Gastrocnemius medialis (tissue), 4 donors: ENCODE measurements around the gene HLA-C. TPM values are rescaled to one million over a fixed set of nuclear protein-coding genes. Genes with fewer than 3 reads are reported as not detected.

Source experiments
- ATAC-seq, 2 donors: fragments of 150-250 bp; one replicate each; pipeline ENCODE4 v1.9.1; 2016
- DNase-seq, 2 donors: peaks; one replicate each; pipeline ENCODE4 v3.0.0-alpha.2; 2019
- H3K27ac ChIP-seq, 4 donors: fragments of 200-600 bp; sonication (generic); 1 replicate in 1 of 4; 2 replicates in 3 of 4; pipeline ENCODE4 v1.5.1; 2016 to 2018; ENCODE audit warnings: mild to moderate bottlenecking in 2 of 4, moderate library complexity in 1 of 4
- H3K27me3 ChIP-seq, 3 donors: fragments of 200-600 bp; sonication (generic) in 2 of 3; 1 replicate in 1 of 3; 2 replicates in 2 of 3; pipeline versions ENCODE4 v1.5.1 to v1.6.0; 2016 to 2019; ENCODE audit warnings: mild to moderate bottlenecking in 1 of 3, moderate library complexity in 1 of 3
- H3K36me3 ChIP-seq, 2 donors: fragments of 200-600 bp; sonication (generic) in 1 of 2; one replicate each; pipeline ENCODE4 v1.5.1; 2017 to 2018
- H3K4me1 ChIP-seq, 2 donors: fragments of 200-600 bp; sonication (generic) in 1 of 2; one replicate each; pipeline ENCODE4 v1.5.1; 2016 to 2017; ENCODE audit warnings: mild to moderate bottlenecking in 2 of 2
- H3K4me3 ChIP-seq, 4 donors: fragments of 200-600 bp; sonication (generic) in 3 of 4; 1 replicate in 1 of 4; 2 replicates in 3 of 4; pipeline ENCODE4 v1.5.1; 2016 to 2019; ENCODE audit warnings: mild to moderate bottlenecking in 2 of 4
- H3K9me3 ChIP-seq, 3 donors: fragments of 200-600 bp; sonication (generic) in 2 of 3; 1 replicate in 1 of 3; 2 replicates in 2 of 3; pipeline ENCODE4 v1.5.1; 2016 to 2019
- CTCF ChIP-seq, 5 experiments: fragments of 450-650 bp in 3 of 5; fragments of 200-600 bp in 2 of 5; sonication (generic) in 2 of 5; IDR thresholded peaks in 4 of 5; conservative IDR thresholded peaks in 1 of 5; 1 replicate in 4 of 5; 2 replicates in 1 of 5; pipeline ENCODE4 v1.5.1; 2016 to 2019; ENCODE audit warnings: antibody characterized with exemption in 5 of 5, mild to moderate bottlenecking in 3 of 5, moderate library complexity in 3 of 5
- POLR2A ChIP-seq, 2 donors: fragments of 450-650 bp; IDR thresholded peaks; one replicate each; pipeline ENCODE4 v1.6.1; 2017; ENCODE audit warnings: antibody characterized with exemption in 2 of 2, mild to moderate bottlenecking in 2 of 2, moderate library complexity in 2 of 2
- in situ Hi-C, 4 donors: fragments of 200-750 bp; cut with MboI; loops; one replicate each; pipeline versions ENCODE4 v1.15.0 to v1.8.0; 2017; ENCODE audit warnings: low sequenced_read_pairs in 4 of 4
- intact Hi-C: fragments of 100-400 bp; cut with DNase I; formaldehyde crosslinking; loops from one replicate; pipeline ENCODE4 v1.15.1; 2023; ENCODE audit warnings: low total_unique reads
- total RNA-seq, 4 donors: library from RNA; depleted of rRNA; stranded (reverse); fragments of >200 nt; gene quantifications; one replicate each; pipeline versions ENCODE4 v1.1.0 to v1.2.3, GENCODE V29; 2016

The HLA-C gene
- total RNA-seq, 4 donors from 2014 or later: 73.4 to 267 (median 133) TPM

GRCh38 chr6:31293343-31293742, 21.5 kb upstream of the HLA-C start:
- intact Hi-C loops: no loop called here
- ATAC-seq (no peak), DNase-seq (no peak)
- TF ChIP-seq CTCF (IDR thresholded peaks at IDR 0.05 in 4 of 5, conservative IDR thresholded peaks at IDR 0.05 in 1 of 5): no peak
- TF ChIP-seq POLR2A (IDR thresholded peaks at IDR 0.05): no peak
- H3K4me1 ChIP-seq: no peaks in the 10 kb centered on the region
- H3K4me3 ChIP-seq: no peak overlapping the region
- no peak overlapping the region for H3K27ac ChIP-seq
- in situ Hi-C loops: no loop called here
- H3K9me3 ChIP-seq: no peaks in the 10 kb centered on the region
- no peaks in the 10 kb centered on the region for H3K36me3 ChIP-seq
- peaks cover 5 to 8% (median 6%) of the 10 kb centered on the region in 3 donors for H3K27me3 ChIP-seq

DNA sequence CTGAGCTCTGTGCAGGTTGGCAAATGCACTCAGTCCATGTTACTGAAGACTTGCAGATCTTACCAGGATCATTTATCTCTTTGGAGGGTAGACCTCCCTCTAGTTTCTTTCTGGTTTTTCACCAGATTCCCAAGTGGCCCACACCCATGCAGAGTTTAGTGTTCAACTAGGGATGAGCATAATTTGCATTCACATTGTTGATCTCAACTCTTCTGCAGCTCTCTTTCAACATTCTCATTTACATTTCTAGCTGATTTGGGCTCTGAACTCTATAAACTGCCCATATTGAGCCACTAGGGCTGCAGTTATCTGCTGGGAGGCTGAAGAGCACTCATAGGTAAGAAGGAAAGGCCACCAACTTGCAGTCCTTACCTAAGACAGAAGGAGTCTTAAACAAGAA, 17.9 kb upstream of the HLA-C start:
- Histone ChIP-seq H3K4me1 (no peaks in the 10 kb centered on the region), H3K36me3 (no peaks in the 10 kb centered on the region), H3K4me3 (no peak overlapping the region), H3K27me3 (peaks cover 0 to 5% (median 2%) of the 10 kb centered on the region in 3 donors), H3K27ac (no peak overlapping the region), H3K9me3 (no peaks in the 10 kb centered on the region)
- no peak for ATAC-seq
- no peak for DNase-seq
- intact Hi-C loops (no loop called here), in situ Hi-C loops (no loop called here)
- TF ChIP-seq CTCF (IDR thresholded peaks at IDR 0.05 in 4 of 5, conservative IDR thresholded peaks at IDR 0.05 in 1 of 5) (no peak), POLR2A (IDR thresholded peaks at IDR 0.05) (no peak)

DNA sequence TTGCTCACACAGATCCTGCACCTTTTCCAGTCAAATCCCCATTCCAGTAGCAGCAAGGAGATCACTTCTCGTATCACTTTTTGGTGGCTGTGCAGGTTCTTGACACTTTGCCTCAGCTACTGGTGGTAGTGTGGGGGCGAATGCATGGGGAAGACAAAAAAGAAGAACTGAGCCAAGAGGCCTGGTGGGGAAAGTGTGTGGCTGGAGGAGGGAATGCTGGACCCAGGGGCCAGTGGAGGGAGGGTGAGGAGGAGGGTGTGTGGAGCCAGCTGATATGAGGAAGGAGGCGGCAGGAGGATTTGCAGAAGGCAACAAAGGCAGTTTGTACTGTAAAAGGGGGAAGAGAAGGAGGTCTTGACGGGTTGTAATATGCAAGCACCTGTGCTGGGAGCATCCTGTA, 15.7 kb upstream of the HLA-C start:
- H3K9me3 ChIP-seq: no peaks in the 10 kb centered on the region
- no peak overlapping the region for H3K27ac ChIP-seq
- DNase-seq: no peak
- peaks cover 0 to 2% (median 0%) of the 10 kb centered on the region in 3 donors for H3K27me3 ChIP-seq
- H3K4me1 ChIP-seq: no peaks in the 10 kb centered on the region
- H3K4me3 ChIP-seq: no peak overlapping the region
- no peaks in the 10 kb centered on the region for H3K36me3 ChIP-seq
- intact Hi-C loops: no loop called here
- TF ChIP-seq POLR2A (IDR thresholded peaks at IDR 0.05) (no peak), CTCF (IDR thresholded peaks at IDR 0.05 in 4 of 5, conservative IDR thresholded peaks at IDR 0.05 in 1 of 5) (no peak)
- no peak for ATAC-seq
- in situ Hi-C loops: no loop called here

GRCh38 chr6:31285982-31286381, 14.1 kb upstream of the HLA-C start:
- ATAC-seq: no peak
- DNase-seq: no peak

More at GRCh38 chr6:31285982-31286381, 14.1 kb upstream of the HLA-C start:
- in situ Hi-C loops (no loop called here), intact Hi-C loops (no loop called here)
- Histone ChIP-seq H3K9me3 (no peaks in the 10 kb centered on the region), H3K27ac (no peak overlapping the region), H3K27me3 (no peaks in the 10 kb centered on the region), H3K4me1 (no peaks in the 10 kb centered on the region), H3K36me3 (no peaks in the 10 kb centered on the region), H3K4me3 (no peak overlapping the region)
- TF ChIP-seq CTCF (IDR thresholded peaks at IDR 0.05 in 4 of 5, conservative IDR thresholded peaks at IDR 0.05 in 1 of 5) (no peak), POLR2A (IDR thresholded peaks at IDR 0.05) (no peak)
